Measurements from ENCODE around the gene CLEC3B.
"Not testable (repeated sequence)": the region's sequence is repeated elsewhere in the genome, so short reads cannot be mapped to it uniquely, and the experiment has no call there.

The CLEC3B gene

GRCh38 chr3:45026038-45026437 lies at the start of gene CLEC3B:
Gene CLEC3B, plus strand, starts transcription at chr3:45026303. Its CDS starts 60 bp downstream, at chr3:45026363.
- TF ChIP-seq CTCF (IDR thresholded peaks at IDR 0.05; ENCODE audit: extremely low read depth, insufficient read depth, missing control alignments): no peak
- in situ Hi-C loops (cut with MboI; ENCODE audit: low pct_unique_long_range_greater_than_20kb, low sequenced_read_pairs, unreplicated experiment): loop anchor here (25.0 kb wide), 2 partner anchors 486 to 636 kb away; no protein-coding TSS in a partner anchor
- no peak for DNase-seq (ENCODE audit: low spot score)

- DNase-seq (ENCODE audit: low spot score): no peak
- in situ Hi-C loops (cut with MboI; ENCODE audit: low pct_unique_long_range_greater_than_20kb, low sequenced_read_pairs, unreplicated experiment): no loop called here
- TF ChIP-seq CTCF (IDR thresholded peaks at IDR 0.05; ENCODE audit: extremely low read depth, insufficient read depth, missing control alignments): no peak
Measured at GRCh38 chr3:44981220-44981619, 44.9 kb upstream of the CLEC3B start.

- DNase-seq (ENCODE audit: low spot score): peak; percentile 71
- in situ Hi-C loops (cut with MboI; ENCODE audit: low pct_unique_long_range_greater_than_20kb, low sequenced_read_pairs, unreplicated experiment): no loop called here
- TF ChIP-seq CTCF (IDR thresholded peaks at IDR 0.05; ENCODE audit: extremely low read depth, insufficient read depth, missing control alignments): no peak
Measured at GRCh38 chr3:44981751-44982150, 44.4 kb upstream of the CLEC3B start.

GRCh38 chr3:44982817-44983216 lies 43.3 kb upstream of the CLEC3B start:
- in situ Hi-C loops (cut with MboI; ENCODE audit: low pct_unique_long_range_greater_than_20kb, low sequenced_read_pairs, unreplicated experiment): no loop called here
- TF ChIP-seq CTCF (IDR thresholded peaks at IDR 0.05; ENCODE audit: extremely low read depth, insufficient read depth, missing control alignments): no peak
- DNase-seq (ENCODE audit: low spot score): no peak

GRCh38 chr3:44983484-44983941 lies 42.6 kb upstream of the CLEC3B start:
- in situ Hi-C loops (cut with MboI; ENCODE audit: low pct_unique_long_range_greater_than_20kb, low sequenced_read_pairs, unreplicated experiment): no loop called here

GRCh38 chr3:44984335-44984734 lies 41.8 kb upstream of the CLEC3B start:
- peak; percentile 45 for DNase-seq (ENCODE audit: low spot score)
- in situ Hi-C loops (cut with MboI; ENCODE audit: low pct_unique_long_range_greater_than_20kb, low sequenced_read_pairs, unreplicated experiment): no loop called here
- no peak for TF ChIP-seq CTCF (IDR thresholded peaks at IDR 0.05; ENCODE audit: extremely low read depth, insufficient read depth, missing control alignments)

More at GRCh38 chr3:44983484-44983941, 42.6 kb upstream of the CLEC3B start:
- no peak for DNase-seq (ENCODE audit: low spot score)
- no peak for TF ChIP-seq CTCF (IDR thresholded peaks at IDR 0.05; ENCODE audit: extremely low read depth, insufficient read depth, missing control alignments)

- DNase-seq (ENCODE audit: low spot score); in situ Hi-C loops (cut with MboI; ENCODE audit: low pct_unique_long_range_greater_than_20kb, low sequenced_read_pairs, unreplicated experiment): not testable (repeated sequence)
Measured at GRCh38 chr3:44986330-44986729, 39.8 kb upstream of the CLEC3B start.

Data from GM13977 (cell line).